ENCODE results near the gene GUCY1B1.

DNA sequence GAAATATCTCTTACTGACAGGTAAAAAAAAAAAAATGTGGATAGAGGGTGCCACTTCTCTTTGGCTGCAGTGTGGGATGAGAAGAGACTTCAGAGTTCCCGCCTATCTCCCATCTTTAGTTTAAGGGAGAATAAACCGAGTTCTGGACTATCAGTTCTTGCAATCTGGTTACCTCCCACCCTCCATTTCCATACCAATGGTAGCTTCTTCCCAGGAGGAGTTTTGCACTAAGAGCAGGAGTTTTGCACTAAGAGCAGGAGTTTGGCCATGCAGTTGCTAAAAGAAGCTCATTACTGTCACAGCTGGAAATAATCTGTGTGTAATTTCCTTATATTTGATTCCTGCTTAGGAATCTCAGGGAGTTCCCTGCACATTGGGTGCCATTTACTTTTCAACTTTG, 10.8 kb upstream of the GUCY1B1 start:
- TF ChIP-seq CTCF (optimal IDR thresholded peaks at IDR 0.05 in 1 of 3, IDR thresholded peaks at IDR 0.05 in 1 of 3, conservative IDR thresholded peaks at IDR 0.05 in 1 of 3; ENCODE audit: extremely low read depth in 1 of 3, insufficient read depth in 2 of 3, low read length in 3 of 3), result no peak
- no peak for TF ChIP-seq EZH2 (IDR thresholded peaks at IDR 0.05; ENCODE audit: low read length)
